SU-DHL-6 (cell line): ENCODE measurements around the gene MYH13.

Source experiments
- H2AFZ ChIP-seq: fragments of 200-600 bp; sonication (generic); 2 replicates; pipeline ENCODE4 v1.6.1; 2014; ENCODE audit warnings: low read depth, mild to moderate bottlenecking, moderate library complexity, mixed read lengths, antibody characterized with exemption, low read length; ENCODE audit not compliant: severe bottlenecking
- H3F3A ChIP-seq: fragments of 200-600 bp; shearing (Covaris generic); 2 replicates; pipeline ENCODE4 v1.6.0; 2016; ENCODE audit warnings: antibody characterized with exemption, mild to moderate bottlenecking; ENCODE audit not compliant: insufficient read depth
- H3K27ac ChIP-seq: fragments of 200-600 bp; sonication (generic); 2 replicates; pipeline ENCODE4 v1.5.1; 2016; ENCODE audit warnings: low read depth, mild to moderate bottlenecking, low read length, moderate library complexity, mixed read lengths
- H3K27me3 ChIP-seq: fragments of 200-600 bp; sonication (generic), shearing (Covaris generic); 2 replicates; pipeline ENCODE4 v1.6.0; 2014; ENCODE audit warnings: mild to moderate bottlenecking, low read length
- H3K36me3 ChIP-seq: fragments of 200-600 bp; sonication (generic); 2 replicates; pipeline ENCODE4 v1.6.1; 2014; ENCODE audit warnings: mild to moderate bottlenecking, low read length, mixed read lengths
- H3K4me2 ChIP-seq: fragments of 300-600, 200-600 bp; shearing (Covaris generic), sonication (generic); 2 replicates; pipeline ENCODE4 v1.6.0; 2014; ENCODE audit warnings: low read length, low read depth, mild to moderate bottlenecking; ENCODE audit not compliant: poor library complexity, severe bottlenecking
- H3K4me3 ChIP-seq: fragments of 200-600 bp; sonication (generic); 2 replicates; pipeline ENCODE4 v1.5.1; 2014; ENCODE audit warnings: antibody characterized with exemption, low read length, mild to moderate bottlenecking, mixed read lengths; ENCODE audit not compliant: insufficient read depth, poor library complexity, severe bottlenecking
- H3K79me2 ChIP-seq: fragments of 200-600 bp; sonication (generic); 2 replicates; pipeline ENCODE4 v1.6.1; 2014; ENCODE audit warnings: mild to moderate bottlenecking, low read length, moderate library complexity; ENCODE audit not compliant: insufficient read depth
- H3K9ac ChIP-seq: fragments of 200-600 bp; sonication (generic); 2 replicates; pipeline ENCODE4 v1.7.0; 2014; ENCODE audit warnings: mild to moderate bottlenecking, low read length
- H3K9me2 ChIP-seq: fragments of 200-600 bp; sonication (generic); replicated peaks from 2 replicates; pipeline ENCODE4 v1.6.1; 2014; ENCODE audit warnings: low read length; ENCODE audit not compliant: insufficient read depth
- H3K9me3 ChIP-seq: fragments of 200-600 bp; sonication (generic); 2 replicates; pipeline ENCODE4 v1.6.1; 2014; ENCODE audit warnings: low read length, mixed read lengths; ENCODE audit not compliant: insufficient read depth
- H4K20me1 ChIP-seq: fragments of 200-600 bp; sonication (generic); 2 replicates; pipeline ENCODE4 v1.6.1; 2014; ENCODE audit warnings: low read depth, mild to moderate bottlenecking, antibody characterized with exemption, low read length, moderate library complexity, mixed read lengths
- EZH2phosphoT487 ChIP-seq: fragments of 200-600 bp; sonication (generic), shearing (Covaris generic); conservative IDR thresholded peaks from 2 replicates; pipeline ENCODE4 v1.6.1; 2018; ENCODE audit warnings: mild to moderate bottlenecking, antibody characterized with exemption, low read length, moderate library complexity, mixed read lengths
- TF ChIP-seq, protein P1 (sequence below): fragments of 200-600 bp; sonication (generic); IDR thresholded peaks from one replicate; pipeline ENCODE4 v1.5.1; 2017; ENCODE audit warnings: antibody characterized with exemption, mild to moderate bottlenecking, low read length, moderate library complexity; ENCODE audit not compliant: insufficient read depth, poor library complexity, severe bottlenecking

MYH13 gene

DNA sequence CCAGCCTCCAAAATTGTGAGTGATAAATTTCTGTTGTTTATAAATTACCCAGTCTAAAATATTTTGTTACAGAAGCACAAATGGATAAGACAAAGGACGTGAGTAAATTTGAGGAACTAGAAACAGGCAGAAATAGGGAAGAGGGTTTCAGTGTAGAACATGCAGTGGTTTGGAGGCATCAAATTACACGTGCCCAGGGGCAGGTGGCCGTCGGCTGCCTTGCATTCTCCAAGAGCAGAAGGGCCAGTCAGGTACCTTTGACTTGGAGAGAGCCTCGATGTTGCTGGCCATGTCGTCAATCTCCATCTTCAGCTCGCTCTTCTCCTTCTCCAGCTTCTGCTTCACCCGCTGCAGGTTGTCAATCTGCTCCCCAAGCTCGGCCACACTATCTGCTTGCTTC is 54.3 kb downstream of the MYH13 start:
- no peaks in the 10 kb centered on the region for H3K9me2 ChIP-seq
- no peak overlapping the region for H2AFZ ChIP-seq
- no peak for TF ChIP-seq EZH2phosphoT487
- TF ChIP-seq, protein P1, sequence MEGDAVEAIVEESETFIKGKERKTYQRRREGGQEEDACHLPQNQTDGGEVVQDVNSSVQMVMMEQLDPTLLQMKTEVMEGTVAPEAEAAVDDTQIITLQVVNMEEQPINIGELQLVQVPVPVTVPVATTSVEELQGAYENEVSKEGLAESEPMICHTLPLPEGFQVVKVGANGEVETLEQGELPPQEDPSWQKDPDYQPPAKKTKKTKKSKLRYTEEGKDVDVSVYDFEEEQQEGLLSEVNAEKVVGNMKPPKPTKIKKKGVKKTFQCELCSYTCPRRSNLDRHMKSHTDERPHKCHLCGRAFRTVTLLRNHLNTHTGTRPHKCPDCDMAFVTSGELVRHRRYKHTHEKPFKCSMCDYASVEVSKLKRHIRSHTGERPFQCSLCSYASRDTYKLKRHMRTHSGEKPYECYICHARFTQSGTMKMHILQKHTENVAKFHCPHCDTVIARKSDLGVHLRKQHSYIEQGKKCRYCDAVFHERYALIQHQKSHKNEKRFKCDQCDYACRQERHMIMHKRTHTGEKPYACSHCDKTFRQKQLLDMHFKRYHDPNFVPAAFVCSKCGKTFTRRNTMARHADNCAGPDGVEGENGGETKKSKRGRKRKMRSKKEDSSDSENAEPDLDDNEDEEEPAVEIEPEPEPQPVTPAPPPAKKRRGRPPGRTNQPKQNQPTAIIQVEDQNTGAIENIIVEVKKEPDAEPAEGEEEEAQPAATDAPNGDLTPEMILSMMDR: no peak
- H3K27me3 ChIP-seq: no peaks in the 10 kb centered on the region
- no peak overlapping the region for H3K27ac ChIP-seq
- H3K36me3 ChIP-seq: no peaks in the 10 kb centered on the region
- H3K4me2 ChIP-seq: no peak overlapping the region
- no peaks in the 10 kb centered on the region for H3K79me2 ChIP-seq
- no peak overlapping the region for H3K9ac ChIP-seq
- H3F3A ChIP-seq: no peaks in the 10 kb centered on the region
- H4K20me1 ChIP-seq: no peaks in the 10 kb centered on the region
- no peak overlapping the region for H3K4me3 ChIP-seq
- H3K9me3 ChIP-seq: no peaks in the 10 kb centered on the region

DNA sequence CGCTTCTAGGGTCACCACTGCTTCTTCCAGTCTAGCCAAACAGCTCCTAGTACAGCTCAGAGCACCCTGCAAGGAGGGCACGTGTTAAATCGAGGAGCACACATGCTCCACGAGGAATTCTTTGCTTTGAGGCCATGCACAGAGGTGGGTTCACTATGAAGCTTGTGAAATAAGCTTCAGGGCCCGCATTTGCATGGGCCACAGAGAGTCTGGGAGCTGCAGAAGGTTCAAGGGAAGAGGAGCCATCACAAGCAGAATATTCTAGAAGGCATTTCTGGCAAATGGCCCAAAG is 55.3 kb downstream of the MYH13 start:
- Histone ChIP-seq H3K27ac (no peak overlapping the region), H3K9ac (no peak overlapping the region), H3K79me2 (no peaks in the 10 kb centered on the region), H4K20me1 (no peaks in the 10 kb centered on the region), H3K27me3 (no peaks in the 10 kb centered on the region), H3K4me2 (no peak overlapping the region), H3F3A (no peaks in the 10 kb centered on the region), H2AFZ (no peak overlapping the region), H3K36me3 (no peaks in the 10 kb centered on the region), H3K9me3 (no peaks in the 10 kb centered on the region), H3K4me3 (no peak overlapping the region), H3K9me2 (no peaks in the 10 kb centered on the region)
- TF ChIP-seq, protein P1: no peak
- no peak for TF ChIP-seq EZH2phosphoT487

DNA sequence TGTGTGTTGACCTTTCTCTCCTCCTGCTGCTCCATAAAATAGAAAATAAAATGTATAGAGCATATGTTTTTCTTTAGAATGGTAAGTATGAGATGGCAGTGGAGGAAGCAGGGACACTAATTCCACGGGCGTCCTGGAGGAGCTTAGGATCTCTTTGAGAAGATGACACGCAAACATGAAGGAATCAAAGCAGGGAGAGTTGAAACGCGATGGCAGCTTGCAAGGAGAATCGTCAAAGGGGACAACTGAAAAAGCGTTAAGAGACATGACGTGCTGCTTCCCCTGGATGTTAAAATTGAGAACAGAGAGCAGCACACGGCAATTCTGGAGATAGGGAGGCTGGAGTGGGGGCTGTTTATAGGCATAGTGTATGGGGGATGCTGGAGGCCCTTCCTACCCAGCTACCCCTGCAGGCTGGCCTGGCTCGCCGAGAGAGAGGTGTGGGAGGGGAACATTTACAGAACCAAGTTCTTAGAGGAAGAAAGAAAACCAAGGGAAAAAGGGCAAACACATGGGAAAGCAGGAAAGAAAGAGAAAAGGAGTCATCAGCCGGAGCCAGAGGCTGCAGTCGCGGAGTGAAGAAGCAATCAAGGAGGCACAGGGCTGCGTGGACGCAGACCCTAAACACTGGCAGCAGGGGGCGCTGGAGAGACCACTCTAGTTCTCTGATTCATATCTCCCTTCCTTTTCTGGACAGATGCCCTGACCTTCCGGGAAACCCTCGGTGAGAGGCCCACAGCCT is 55.8 kb downstream of the MYH13 start:
- Histone ChIP-seq H3K36me3 (no peaks in the 10 kb centered on the region), H3K9ac (no peak overlapping the region), H2AFZ (no peak overlapping the region), H3K4me3 (no peak overlapping the region), H4K20me1 (no peaks in the 10 kb centered on the region), H3K9me2 (no peaks in the 10 kb centered on the region), H3F3A (no peaks in the 10 kb centered on the region), H3K4me2 (no peak overlapping the region), H3K27ac (no peak overlapping the region), H3K27me3 (no peaks in the 10 kb centered on the region), H3K9me3 (no peaks in the 10 kb centered on the region), H3K79me2 (no peaks in the 10 kb centered on the region)
- TF ChIP-seq EZH2phosphoT487: no peak
- TF ChIP-seq, protein P1: peak; percentile 22
